T47D (cell line): ENCODE results near the gene SYCE3.
A peak's percentile ranks its signal among the peaks of the same experiment; 100 is the strongest.
"Not testable (repeated sequence)": the region's sequence is repeated elsewhere in the genome, so short reads cannot be mapped to it uniquely, and the experiment has no call there.

Experiments
- DNase-seq, 2 experiments: peaks; one replicate each; pipeline versions ENCODE4 v3.0.0 to v3.0.0-alpha.2; 2011 to 2012; ENCODE audit warnings: low read depth in 1 of 2, low spot score in 1 of 2
- JUND ChIP-seq: IDR thresholded peaks from 2 replicates; pipeline ENCODE4 v1.6.1; 2012; ENCODE audit warnings: low read depth
- in situ Hi-C: cut with HindIII; loops from 2 replicates; pipeline ENCODE4 v1.10.0; 2016; ENCODE audit warnings: low sequenced_read_pairs, low pct_unique_long_range_greater_than_20kb

The SYCE3 gene

GRCh38 chr22:50535113-50535512 lies 27.6 kb downstream of the SYCE3 start:
- no peak for DNase-seq
- in situ Hi-C loops: no loop called here
- TF ChIP-seq JUND: no peak

GRCh38 chr22:50533856-50534711 lies 28.6 kb downstream of the SYCE3 start:
- DNase-seq, in situ Hi-C loops: not testable (repeated sequence)

- no peak for TF ChIP-seq JUND
- no peak for DNase-seq
- in situ Hi-C loops: no loop called here
These were observed 29.6 kb downstream of the SYCE3 start for GRCh38 chr22:50532824-50533796.

- peak; percentile 53 to 56 for DNase-seq
- in situ Hi-C loops: no loop called here
- no peak for TF ChIP-seq JUND
These were observed 30.6 kb downstream of the SYCE3 start for GRCh38 chr22:50531962-50532674.

- in situ Hi-C loops: no loop called here
- no peak for TF ChIP-seq JUND
- DNase-seq: peak in 1 of 2 experiments; percentile 55
These were observed 31.2 kb downstream of the SYCE3 start for GRCh38 chr22:50531546-50531961.

GRCh38 chr22:50530877-50531545 lies 31.7 kb downstream of the SYCE3 start:
- DNase-seq: peak; percentile 81 to 87
- TF ChIP-seq JUND: no peak
- in situ Hi-C loops: no loop called here

- in situ Hi-C loops: no loop called here
- no peak for DNase-seq
- no peak for TF ChIP-seq JUND
These were observed 32.2 kb downstream of the SYCE3 start for GRCh38 chr22:50530580-50530876.

GRCh38 chr22:50529897-50530579 lies 32.7 kb downstream of the SYCE3 start, which contains the start of gene TYMP:
Gene TYMP, minus strand, starts transcription at chr22:50530012. Its CDS starts 303 bp downstream, at chr22:50529709.
- in situ Hi-C loops: no loop called here
- TF ChIP-seq JUND: no peak
- DNase-seq: peak; percentile 75 to 90

GRCh38 chr22:50529416-50529896 lies 33.3 kb downstream of the SYCE3 start:
- in situ Hi-C loops: no loop called here
- TF ChIP-seq JUND: no peak
- no peak for DNase-seq

GRCh38 chr22:50528682-50529415 lies 33.9 kb downstream of the SYCE3 start:
- in situ Hi-C loops: no loop called here
- no peak for TF ChIP-seq JUND
- no peak for DNase-seq
